B cell (primary cell): ENCODE measurements around the gene POLD2. TPM values are rescaled to one million over a fixed set of nuclear protein-coding genes. Genes with fewer than 3 reads are reported as not detected.

Experiments
- ATAC-seq: fragments of 200-7000 bp; cut with Tn5 transposase; one replicate; pipeline ENCODE4 v1.10.0; 2021; ENCODE audit warnings: low read depth, mild to moderate bottlenecking, moderate number of reproducible peaks, moderate library complexity
- CTCF ChIA-PET: fragments of 350-600 bp; sonication (Branson Sonifier 250); formaldehyde crosslinking; loops from one replicate; lab custom pipeline; 2021; ENCODE audit warnings: antibody characterized with exemption, inconsistent platforms; lab: Charles Lee
- POLR2A ChIA-PET: fragments of 350-600 bp; sonication (Branson Sonifier 250); formaldehyde crosslinking; loops from one replicate; lab custom pipeline; 2021; ENCODE audit warnings: antibody characterized with exemption; lab: Charles Lee
- DNase-seq: peaks from one replicate; pipeline ENCODE4 v3.0.0; 2013
- H2AFZ ChIP-seq: 2 replicates; pipeline ENCODE4 v1.6.1; 2012; ENCODE audit warnings: mild to moderate bottlenecking, low read depth, low read length; ENCODE audit not compliant: insufficient read depth, poor library complexity, severe bottlenecking
- H3K27ac ChIP-seq, 2 donors: 1 replicate in 1 of 2; 2 replicates in 1 of 2; pipeline ENCODE4 v1.5.1; 2012 to 2013; ENCODE audit warnings: low read length in 2 of 2, mild to moderate bottlenecking in 2 of 2, moderate library complexity in 1 of 2
- H3K27me3 ChIP-seq, 4 experiments: fragments of 200-600 bp in 1 of 4; sonication (generic) in 1 of 4; replicated peaks in 1 of 4; 1 replicate in 2 of 4; 2 replicates in 2 of 4; pipeline versions ENCODE4 v1.6.1 to v1.7.0; 2013 to 2016; ENCODE audit warnings: low read length in 3 of 4, mild to moderate bottlenecking in 2 of 4, mixed read lengths in 1 of 4, moderate library complexity in 1 of 4; ENCODE audit not compliant: insufficient read depth in 4 of 4, control insufficient read depth in 3 of 4; ENCODE audit errors: control extremely low read depth in 1 of 4
- H3K36me3 ChIP-seq, 2 experiments: replicated peaks in 1 of 2; 1 replicate in 1 of 2; 2 replicates in 1 of 2; pipeline versions ENCODE4 v1.6.1 to v1.7.1; 2013; ENCODE audit warnings: low read length in 1 of 2; ENCODE audit not compliant: insufficient read depth in 2 of 2, control insufficient read depth in 1 of 2; ENCODE audit errors: control extremely low read depth in 1 of 2, extremely low read depth in 1 of 2
- H3K4me1 ChIP-seq, 2 donors: fragments of 200-600 bp in 1 of 2; sonication (generic) in 1 of 2; 1 replicate in 1 of 2; 2 replicates in 1 of 2; pipeline versions ENCODE4 v1.5.1 to v1.6.1; 2013 to 2017; ENCODE audit warnings: low read length in 2 of 2; ENCODE audit not compliant: control insufficient read depth in 2 of 2, insufficient read depth in 2 of 2
- H3K4me2 ChIP-seq: replicated peaks from 2 replicates; pipeline ENCODE3; 2012; ENCODE audit warnings: mild to moderate bottlenecking, low read depth, low read length; ENCODE audit not compliant: poor library complexity, severe bottlenecking
- H3K4me3 ChIP-seq, 5 experiments: fragments of 200-600 bp in 1 of 5; sonication (generic) in 1 of 5; 1 replicate in 3 of 5; 2 replicates in 2 of 5; pipeline versions ENCODE4 v1.5.1 to v1.7.0; 2011 to 2016; ENCODE audit warnings: low read length in 4 of 5, mild to moderate bottlenecking in 4 of 5, low read depth in 2 of 5, control low read depth in 1 of 5, moderate library complexity in 1 of 5; ENCODE audit not compliant: insufficient read depth in 1 of 5; ENCODE audit errors: control extremely low read depth in 1 of 5, extremely low read depth in 1 of 5
- H3K79me2 ChIP-seq: fragments of 200-600 bp; sonication (generic); one replicate; pipeline ENCODE4 v1.6.0; 2016; ENCODE audit warnings: low read length; ENCODE audit not compliant: control insufficient read depth, insufficient read depth
- H3K9ac ChIP-seq: fragments of 200-600 bp; sonication (generic); 2 replicates; pipeline ENCODE4 v1.6.1; 2017; ENCODE audit warnings: mild to moderate bottlenecking, low read length, moderate library complexity
- H3K9me3 ChIP-seq, 3 donors: one replicate each; pipeline versions ENCODE4 v1.6.1 to v1.7.1; 2013; ENCODE audit warnings: low read length in 2 of 3; ENCODE audit not compliant: control insufficient read depth in 2 of 3, insufficient read depth in 1 of 3; ENCODE audit errors: control extremely low read depth in 1 of 3
- H4K20me1 ChIP-seq: 2 replicates; pipeline ENCODE4 v1.6.0; 2012; ENCODE audit warnings: mild to moderate bottlenecking, low read length; ENCODE audit not compliant: insufficient read depth, control insufficient read depth, poor library complexity, severe bottlenecking
- H3K27ac Mint-ChIP-seq: one replicate; pipeline ENCODE4 v1.8.0; 2021; ENCODE audit warnings: mixed read lengths
- H3K27me3 Mint-ChIP-seq: one replicate; pipeline ENCODE4 v1.8.0; 2021; ENCODE audit warnings: mixed read lengths
- H3K4me1 Mint-ChIP-seq: one replicate; pipeline ENCODE4 v1.8.0; 2021; ENCODE audit warnings: mixed read lengths
- H3K4me3 Mint-ChIP-seq: one replicate; pipeline ENCODE4 v1.8.0; 2021; ENCODE audit warnings: mixed read lengths
- H3K9me3 Mint-ChIP-seq: one replicate; pipeline ENCODE4 v1.8.0; 2022; ENCODE audit warnings: mixed read lengths; ENCODE audit not compliant: insufficient read depth
- CTCF ChIP-seq: fragments of 200-600 bp; IDR thresholded peaks from one replicate; pipeline ENCODE4 v1.8.0; 2022; ENCODE audit warnings: antibody characterized with exemption, mild to moderate bottlenecking
- EZH2 ChIP-seq: IDR thresholded peaks from 2 replicates; pipeline ENCODE4 v1.6.1; 2012; ENCODE audit warnings: borderline replicate concordance, low read depth, mild to moderate bottlenecking, moderate library complexity, low read length; ENCODE audit not compliant: insufficient read depth, poor library complexity, severe bottlenecking
- WGBS: methylation state at CpG from one replicate; pipeline ENCODE4 v1.1.5; 2013; ENCODE audit warnings: missing lambda C conversion rate; ENCODE audit not compliant: insufficient coverage; 5-methylcytosine and 5-hydroxymethylcytosine counted together
- intact Hi-C: fragments of 100-400 bp; cut with micrococcal nuclease; formaldehyde crosslinking; loops from one replicate; pipeline ENCODE4 v1.10.0; 2022
- polyA plus RNA-seq: library from polyadenylated mRNA; depleted of rRNA; stranded (reverse); fragments of >200 nt; gene quantifications from 2 replicates; pipeline ENCODE4 v1.2.3, GENCODE V29; 2012
- total RNA-seq, 2 donors: library from RNA; stranded (reverse); fragments of 120-200 nt in 1 of 2; gene quantifications; 1 replicate in 1 of 2; 2 replicates in 1 of 2; pipeline versions ENCODE4 v1.2.3 to v1.2.4, GENCODE V29; 2013 to 2022

POLD2 gene
- total and polyA plus RNA-seq, 2 donors (not counting 1 experiment from before 2014, with no cell fraction given), result 73.6 to 86.7 TPM

- ChIA-PET POLR2A (interaction anchor here (0.7 to 1.6 kb wide), 3 partner anchors 19 to 97 kb away, joined by 3 to 7 read pairs (median 5); partner anchors contain the start of gene POLD2), CTCF (interaction anchor here (0.6 to 1.4 kb wide), 3 partner anchors 19 to 37 kb away, joined by 3 to 6 read pairs (median 5); partner anchors contain the start of gene POLD2)
- Histone ChIP-seq H3K36me3 (peaks cover 0 to 6% of the 10 kb centered on the region in 2 experiments), H3K4me2 (peak within 1 kb of the TSS; percentile 99), H3K9me3 (peaks cover 0 to 3% (median 0%) of the 10 kb centered on the region in 3 donors), H2AFZ (peak within 1 kb of the TSS; percentile 87), H3K4me1 (peaks cover 40 to 65% of the 10 kb centered on the region in 2 donors), H3K4me3 (peak within 1 kb of the TSS; percentile 44 to 60 (median 55)), H4K20me1 (no peaks in the 10 kb centered on the region), H3K27me3 (peaks cover 0 to 11% (median 2%) of the 10 kb centered on the region in 4 experiments), H3K9ac (peak within 1 kb of the TSS; percentile 71), H3K27ac (peak within 1 kb of the TSS in 1 of 2 donors; percentile 64), H3K79me2 (peaks cover 9% of the 10 kb centered on the region)
- Mint-ChIP-seq H3K4me1 (peaks cover 57% of the 10 kb centered on the region), H3K4me3 (peak within 1 kb of the TSS; percentile 90), H3K9me3 (no peaks in the 10 kb centered on the region), H3K27me3 (no peaks in the 10 kb centered on the region), H3K27ac (peak within 1 kb of the TSS; percentile 92)
- no peak for TF ChIP-seq CTCF
- DNase-seq, result no peak
- intact Hi-C loops, result no loop called here
- ATAC-seq, result peak; percentile 65
- WGBS, result 4% methylated on average over 61 of the region's 87 CpGs
Observed at GRCh38 chr7:44103923-44104859, 19.2 kb downstream of the POLD2 start, which contains the start of gene AEBP1. Gene AEBP1 (plus strand): TSS chr7:44104345. CDS start chr7:44104666, 321 bp downstream.

GRCh38 chr7:44103566-44103922 is 19.8 kb downstream of the POLD2 start:
- CTCF ChIA-PET, result no interaction called here
- Histone ChIP-seq H4K20me1 (no peaks in the 10 kb centered on the region), H3K4me2 (peak overlapping the region; percentile 99), H3K79me2 (peaks cover 9% of the 10 kb centered on the region), H2AFZ (no peak overlapping the region), H3K4me1 (peaks cover 40 to 68% of the 10 kb centered on the region in 2 donors), H3K9ac (no peak overlapping the region), H3K9me3 (peaks cover 0 to 3% (median 0%) of the 10 kb centered on the region in 3 donors), H3K27ac (no peak overlapping the region), H3K27me3 (peaks cover 0 to 11% (median 2%) of the 10 kb centered on the region in 4 experiments), H3K36me3 (peaks cover 0 to 6% of the 10 kb centered on the region in 2 experiments), H3K4me3 (no peak overlapping the region)
- intact Hi-C loops, result no loop called here
- H3K9me3 Mint-ChIP-seq, result no peaks in the 10 kb centered on the region
- no peaks in the 10 kb centered on the region for H3K27me3 Mint-ChIP-seq
- TF ChIP-seq CTCF (no peak), EZH2 (no peak)
- WGBS, result 72% methylated on average over 7 of the region's 8 CpGs
- peak overlapping the region; percentile 70 for H3K4me3 Mint-ChIP-seq
- ATAC-seq (no peak), DNase-seq (no peak)
- POLR2A ChIA-PET, result no interaction called here
- H3K27ac Mint-ChIP-seq, result peak overlapping the region; percentile 92
- H3K4me1 Mint-ChIP-seq, result peaks cover 57% of the 10 kb centered on the region
